HG03066 (cell line): Measurements from ENCODE around the gene MBTD1.
A peak's percentile ranks its signal among the peaks of the same experiment; 100 is the strongest.
"Not testable (repeated sequence)": the region's sequence is repeated elsewhere in the genome, so short reads cannot be mapped to it uniquely, and the experiment has no call there.

ENCODE experiments used
- ATAC-seq: cut with Tn5 transposase; IDR thresholded peaks from one replicate; pipeline ENCODE4 v1.9.1; 2021; ENCODE audit warnings: low read depth; ENCODE audit not compliant: unreplicated experiment

Gene MBTD1

DNA sequence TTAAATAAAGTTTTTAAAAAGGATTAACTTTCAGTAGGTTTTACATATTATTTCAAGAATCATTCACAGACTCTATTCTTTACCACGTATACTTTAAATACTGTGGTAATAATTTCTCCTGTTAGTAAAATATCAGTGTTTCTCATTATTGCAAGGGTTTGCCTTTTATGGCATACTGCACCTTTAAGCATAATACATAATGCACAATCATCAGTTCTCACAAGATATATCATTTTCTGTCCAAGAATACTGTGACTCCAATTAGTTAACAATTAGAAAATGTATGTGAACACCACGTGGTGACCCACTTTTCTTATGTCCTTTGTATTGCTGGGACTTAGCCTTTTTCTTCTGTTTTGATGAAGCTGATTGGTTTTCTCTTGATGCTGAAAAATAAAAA, 68.0 kb downstream of the MBTD1 start:
- ATAC-seq = no peak

DNA sequence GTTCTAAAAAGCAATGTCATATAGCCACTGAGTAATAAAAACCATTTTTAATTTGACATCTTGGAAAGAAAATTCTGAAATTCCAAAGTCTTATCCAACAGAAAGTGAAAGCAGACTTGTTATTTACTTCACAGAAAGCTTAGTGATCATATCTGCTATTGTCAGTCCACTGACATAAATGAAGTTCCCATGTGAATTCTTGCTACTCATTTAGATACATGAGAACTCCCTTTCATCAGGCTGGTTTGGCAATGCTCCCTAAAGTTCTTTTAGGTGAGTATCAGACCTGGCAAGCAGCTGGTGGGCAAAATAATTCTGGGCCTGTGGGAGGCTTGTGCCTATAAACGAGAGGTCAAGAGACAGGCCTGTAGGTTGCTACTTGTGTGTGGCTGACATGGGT, 70.2 kb downstream of the MBTD1 start:
- no peak for ATAC-seq

DNA sequence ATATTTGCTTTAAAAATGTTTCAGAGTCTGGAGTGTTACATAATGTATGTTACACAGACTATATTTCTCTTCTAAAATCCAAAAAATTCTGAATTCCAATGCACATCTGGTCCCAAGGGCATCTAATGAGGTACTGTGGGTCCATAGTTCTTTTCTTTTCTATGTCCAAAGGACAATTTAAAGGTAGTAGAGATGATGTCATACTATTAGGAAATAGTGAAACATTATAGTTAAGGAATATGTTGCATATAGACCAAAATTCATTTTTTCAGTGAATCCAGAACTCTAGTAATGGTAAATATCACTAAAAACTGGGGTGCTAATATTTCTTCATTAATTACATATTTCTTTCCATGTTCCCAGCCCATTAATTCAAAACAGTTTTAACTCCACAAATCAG, 70.7 kb downstream of the MBTD1 start:
- ATAC-seq = no peak

DNA sequence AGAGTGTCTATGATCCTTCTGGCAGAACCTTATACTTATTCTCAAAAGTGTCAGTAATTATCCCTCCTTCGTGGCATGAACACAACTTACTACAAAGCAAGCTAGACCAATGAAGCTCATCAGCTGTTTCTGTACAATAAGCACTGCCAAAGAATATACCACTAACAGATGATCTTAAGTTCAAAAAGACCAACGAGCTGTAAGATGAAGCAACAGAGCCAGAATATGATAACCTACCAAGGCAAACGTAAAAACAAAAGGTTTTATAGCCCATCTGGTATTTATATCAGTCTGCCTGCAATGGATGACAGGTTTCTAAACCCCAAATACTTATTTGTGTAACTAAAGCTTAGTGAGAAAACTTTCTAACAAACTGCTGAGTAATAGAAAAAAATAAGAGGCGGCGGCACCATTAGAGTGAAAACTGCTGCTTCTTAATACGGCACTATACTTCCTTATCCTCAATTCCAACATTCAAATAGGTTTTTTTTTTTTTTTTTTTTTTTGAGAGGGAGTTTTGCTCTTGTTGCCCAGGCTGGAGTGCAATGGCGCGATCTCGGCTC, 71.5 kb downstream of the MBTD1 start:
- no peak for ATAC-seq

DNA sequence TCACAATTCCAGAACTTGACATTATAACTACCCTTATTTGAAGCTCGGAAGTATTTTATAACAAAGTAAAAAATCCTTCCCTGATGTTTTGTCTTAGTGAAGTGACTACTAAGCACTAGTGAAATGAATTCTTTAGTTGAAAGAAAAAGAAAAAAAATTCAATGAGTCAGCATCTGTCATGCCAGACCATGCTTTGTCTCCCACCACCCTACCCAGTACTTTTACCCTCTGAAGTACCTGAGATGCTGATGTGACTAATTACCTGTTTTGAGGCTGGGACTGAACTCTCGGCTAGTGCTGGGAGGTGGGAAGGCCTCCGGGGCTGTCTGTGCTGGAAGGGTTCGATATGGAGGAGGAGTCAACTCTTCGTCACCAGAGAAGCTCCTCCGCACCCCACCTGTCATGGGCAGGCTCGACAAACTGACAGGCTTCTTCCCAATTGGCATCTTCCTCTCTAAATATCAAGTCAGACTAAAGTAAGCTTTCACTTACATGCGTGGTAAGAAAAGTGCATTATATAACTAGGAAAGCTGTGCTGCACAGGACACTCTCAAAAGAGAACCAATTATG, 74.0 kb downstream of the MBTD1 start:
- no peak for ATAC-seq

DNA sequence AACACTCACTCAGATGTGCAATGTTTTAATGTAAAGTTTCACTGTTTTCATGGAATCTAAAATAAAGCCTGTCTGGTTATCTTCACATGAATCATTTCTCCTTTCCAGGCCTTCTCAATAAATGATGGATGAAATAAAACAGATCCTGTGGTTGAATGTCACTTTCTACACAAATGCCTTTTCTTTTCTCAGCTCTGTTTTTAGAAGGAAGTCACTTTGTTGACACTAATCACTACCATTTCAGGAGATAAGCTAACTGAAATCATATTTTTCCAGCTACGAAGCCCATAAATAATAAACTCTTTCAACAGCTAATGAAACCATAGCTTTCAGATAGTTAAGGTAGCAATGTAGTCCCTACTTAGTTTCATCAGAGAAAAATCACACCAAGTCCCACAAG, 75.7 kb downstream of the MBTD1 start:
- ATAC-seq = no peak

DNA sequence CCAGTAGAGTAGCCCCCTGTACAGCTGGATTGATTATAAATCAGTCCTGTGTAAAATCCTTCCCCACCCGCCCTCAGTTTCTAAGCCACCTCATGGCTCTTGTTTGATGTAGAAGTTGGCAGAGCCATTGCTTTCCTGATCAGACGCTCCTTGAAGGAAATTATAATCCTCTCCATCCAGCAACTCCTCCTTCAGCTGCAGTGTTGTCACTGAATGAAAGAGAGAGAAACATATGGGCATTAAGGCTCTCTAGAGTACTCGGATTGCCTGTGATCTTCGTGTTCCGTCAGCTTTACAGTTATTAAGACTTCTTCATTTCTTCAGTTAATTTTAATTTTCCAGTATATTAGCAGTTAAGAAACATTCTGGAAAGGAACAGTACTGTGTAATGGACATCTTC, 79.4 kb downstream of the MBTD1 start:
- no peak for ATAC-seq

DNA sequence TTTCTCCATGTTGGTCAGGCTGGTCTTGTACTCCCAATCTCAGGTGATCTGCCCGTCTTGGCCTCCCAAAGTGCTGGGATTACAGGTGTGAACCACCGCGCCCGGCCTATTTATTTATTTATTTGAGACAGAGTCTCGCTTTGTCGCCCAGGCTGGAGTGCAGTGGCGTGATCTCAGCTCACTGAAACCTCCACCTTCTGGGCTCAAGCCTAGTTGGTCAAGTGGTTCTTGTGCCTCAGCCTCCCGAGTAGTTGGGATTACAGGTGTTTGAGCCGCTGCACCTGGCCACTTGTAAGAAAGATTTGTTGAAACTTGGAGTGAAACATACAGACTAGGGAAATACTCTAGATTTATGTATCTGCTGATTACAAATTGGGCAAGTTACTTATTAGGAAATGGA, 87.8 kb downstream of the MBTD1 start:
- not testable (repeated sequence) for ATAC-seq

DNA sequence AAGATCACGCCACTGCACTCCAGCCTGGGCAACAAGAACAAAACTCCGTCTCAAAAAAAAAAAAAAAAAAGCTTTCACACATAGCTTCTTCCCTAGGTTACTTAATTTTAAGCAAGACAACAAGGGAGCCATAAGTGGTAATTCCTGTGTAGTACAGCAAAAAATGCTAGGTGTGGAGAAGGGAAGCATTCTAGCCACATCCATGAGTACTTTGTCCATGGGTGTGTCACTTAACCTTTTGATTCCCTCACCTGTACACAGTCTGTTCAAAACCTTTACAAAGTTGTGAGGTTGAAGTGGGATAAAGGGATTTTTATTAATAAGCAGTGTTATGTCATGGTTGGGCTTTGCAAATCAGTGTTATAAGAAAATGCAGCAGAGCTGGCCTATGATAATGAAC, 89.1 kb downstream of the MBTD1 start:
- no peak for ATAC-seq

DNA sequence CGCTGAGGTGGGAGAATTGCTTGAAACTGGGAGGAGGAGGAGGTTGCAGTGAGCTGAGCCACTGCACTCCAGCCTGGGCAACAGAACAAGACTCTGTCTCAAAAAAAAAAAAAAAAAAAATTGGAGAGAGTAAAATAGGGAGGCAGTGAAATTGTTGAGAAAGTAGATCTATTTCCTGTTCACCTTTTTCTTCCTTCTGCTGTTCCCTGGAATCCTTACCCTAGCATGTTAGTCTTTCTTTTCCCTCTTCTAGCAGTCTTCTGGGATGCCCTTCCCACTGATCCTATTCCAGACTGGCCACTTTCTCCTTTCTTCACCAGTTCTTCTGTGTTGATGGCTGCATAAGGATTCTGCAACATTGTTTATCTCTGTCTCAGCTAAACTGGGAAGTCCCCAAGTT, 90.5 kb downstream of the MBTD1 start:
- no peak for ATAC-seq

DNA sequence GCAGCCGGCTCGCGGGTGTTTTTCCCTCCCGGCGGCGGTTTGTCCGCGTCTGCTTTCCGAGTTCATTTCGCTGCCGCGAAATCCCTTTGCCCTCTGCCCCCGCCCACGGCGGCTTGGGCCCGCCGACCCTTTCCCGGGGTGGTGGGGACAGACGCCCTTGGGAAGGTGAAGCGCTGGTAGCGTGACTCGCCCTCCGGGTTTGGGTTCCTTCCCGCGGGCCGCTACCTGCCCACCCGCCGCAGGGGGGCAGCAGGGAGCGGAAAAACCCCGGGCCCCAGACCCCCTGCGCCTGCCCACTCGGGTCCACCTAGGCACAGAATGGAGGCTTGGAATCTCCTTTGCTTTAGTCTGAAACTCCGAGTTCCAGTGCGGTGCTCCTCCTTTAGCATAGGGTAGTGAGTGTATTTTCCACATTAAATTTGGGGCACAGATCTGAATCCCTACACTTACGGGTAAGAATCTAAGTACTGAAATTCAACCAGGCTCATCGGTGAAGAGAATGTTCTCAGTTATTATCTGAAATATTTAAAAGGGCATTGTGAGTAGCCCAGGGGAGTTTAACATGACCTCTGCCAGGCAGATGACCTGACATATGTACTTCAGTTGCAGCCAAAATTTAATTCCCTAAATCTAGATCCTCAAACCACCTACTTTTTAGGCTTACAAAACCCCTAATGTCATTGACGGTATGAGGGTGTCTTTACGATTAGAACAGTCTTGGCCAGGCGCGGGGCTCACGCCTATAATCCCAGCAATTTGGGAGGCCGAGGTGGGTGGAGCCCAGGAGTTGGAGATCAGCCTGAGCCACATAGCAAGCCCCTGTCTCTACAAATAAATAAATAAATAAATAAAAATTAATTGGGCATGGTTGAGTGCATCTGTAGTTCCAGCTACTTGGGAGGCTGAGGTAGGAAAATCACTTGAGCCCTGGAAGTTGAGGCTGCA, 92.6 kb downstream of the MBTD1 start:
- ATAC-seq = peak; percentile 47

DNA sequence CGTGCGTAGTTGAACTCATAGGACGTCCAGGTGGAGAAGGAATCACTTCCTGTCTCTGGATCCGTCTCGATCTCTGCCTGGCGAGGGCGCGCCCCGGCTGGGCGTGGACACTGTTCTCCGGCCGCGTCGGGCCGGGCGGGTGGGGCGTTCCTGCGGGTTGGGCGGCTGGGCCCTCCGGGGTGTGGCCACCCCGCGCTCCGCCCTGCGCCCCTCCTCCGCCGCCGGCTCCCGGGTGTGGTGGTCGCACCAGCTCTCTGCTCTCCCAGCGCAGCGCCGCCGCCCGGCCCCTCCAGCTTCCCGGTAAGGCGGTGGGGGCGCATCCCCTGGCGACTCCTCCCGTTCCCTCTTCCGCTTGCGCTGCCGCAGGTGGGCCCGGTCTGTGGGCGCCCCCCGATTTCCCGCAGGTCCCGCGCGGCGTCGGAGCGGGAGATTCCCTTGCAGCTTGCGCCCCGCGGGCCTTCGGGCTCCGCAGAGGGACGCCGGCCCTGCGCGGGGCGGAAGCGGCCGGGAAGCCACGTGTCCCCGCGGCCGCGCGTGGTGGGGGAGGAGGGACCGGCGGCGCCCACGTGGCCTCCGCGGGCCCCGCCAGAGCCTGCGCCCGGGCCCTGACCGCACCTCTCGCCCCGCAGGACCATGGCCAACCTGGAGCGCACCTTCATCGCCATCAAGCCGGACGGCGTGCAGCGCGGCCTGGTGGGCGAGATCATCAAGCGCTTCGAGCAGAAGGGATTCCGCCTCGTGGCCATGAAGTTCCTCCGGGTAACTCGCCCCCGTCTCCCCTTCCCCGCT, 93.5 kb downstream of the MBTD1 start, which contains the start of gene NME2:
NME2 (plus strand) TSS at position 214 of the 789 bp plus-strand sequence; CDS start at position 634, 420 bp downstream.
- ATAC-seq = peak; percentile 78

DNA sequence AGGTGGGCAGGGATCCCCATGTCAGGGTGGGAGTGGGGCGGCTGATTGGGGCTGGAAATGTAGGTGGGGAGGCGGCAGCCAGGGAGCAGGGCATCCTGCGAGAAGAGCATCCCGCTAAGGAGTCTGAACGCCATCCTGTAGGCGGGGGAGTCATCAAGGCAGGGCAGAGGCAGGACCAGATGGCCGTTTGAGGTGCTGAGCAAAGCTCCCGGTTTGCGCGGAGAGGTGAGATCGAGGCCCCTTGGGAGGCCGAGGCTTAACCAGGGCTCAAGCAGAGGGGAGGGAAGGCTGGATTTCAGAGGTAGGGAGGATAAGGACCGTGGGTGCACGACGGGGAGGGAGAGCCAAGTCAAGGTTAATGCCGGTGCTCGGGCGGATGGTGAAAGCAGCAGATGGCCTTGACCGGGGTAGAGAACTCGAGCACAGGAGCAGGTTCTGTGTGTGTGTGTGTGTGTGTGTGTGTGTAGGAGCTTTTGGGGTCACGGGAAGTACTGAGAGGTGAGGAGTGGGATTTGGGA, 94.1 kb downstream of the MBTD1 start:
- peak; percentile 2 for ATAC-seq

DNA sequence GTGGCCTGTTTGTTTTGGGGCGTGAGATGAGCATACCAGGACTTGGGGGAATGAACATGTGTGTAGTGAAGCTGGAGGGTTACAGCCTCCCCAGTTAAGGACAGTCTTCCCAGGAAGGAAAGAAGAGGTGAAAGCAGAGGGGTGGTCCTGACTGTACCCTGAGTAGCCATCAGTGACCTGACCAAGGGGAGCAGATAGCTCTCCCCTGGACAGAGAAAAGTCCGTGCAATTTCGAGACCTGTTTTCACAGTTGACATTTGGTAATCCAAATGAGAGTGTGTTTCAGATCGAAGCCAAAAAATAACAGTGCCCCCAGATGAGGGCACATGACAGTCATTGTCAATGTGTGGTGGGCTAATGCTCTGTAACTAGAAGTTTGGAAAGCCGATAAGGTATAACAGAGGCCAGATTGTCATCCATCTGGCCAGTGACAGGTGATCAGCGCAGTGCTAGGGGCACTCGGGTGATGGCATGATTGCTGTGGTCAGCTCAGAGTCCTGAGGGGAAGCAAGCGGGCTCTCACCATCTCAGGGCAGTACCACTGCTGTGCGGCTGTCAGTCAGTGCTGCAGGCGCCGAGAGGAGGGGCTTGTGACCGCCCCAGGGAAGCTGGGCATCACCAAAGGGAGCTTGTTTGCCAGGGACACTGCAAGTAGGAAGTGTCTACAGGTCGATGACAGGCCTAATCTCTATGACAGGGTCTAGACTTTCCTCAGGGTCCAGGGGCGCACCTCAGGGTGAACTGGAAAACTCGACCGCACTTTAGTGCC, 94.8 kb downstream of the MBTD1 start:
- no peak for ATAC-seq

DNA sequence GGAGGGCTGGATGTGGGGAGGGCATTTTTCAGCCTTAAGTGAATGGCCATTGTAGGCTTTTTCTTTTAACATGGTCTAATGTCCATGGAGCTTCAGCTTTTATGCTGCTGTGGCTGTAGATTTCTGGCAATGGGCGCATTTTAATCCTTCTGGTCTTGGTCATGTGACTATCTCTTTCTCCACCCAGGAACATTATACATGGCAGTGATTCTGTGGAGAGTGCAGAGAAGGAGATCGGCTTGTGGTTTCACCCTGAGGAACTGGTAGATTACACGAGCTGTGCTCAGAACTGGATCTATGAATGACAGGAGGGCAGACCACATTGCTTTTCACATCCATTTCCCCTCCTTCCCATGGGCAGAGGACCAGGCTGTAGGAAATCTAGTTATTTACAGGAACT, 98.3 kb downstream of the MBTD1 start:
- ATAC-seq = no peak

DNA sequence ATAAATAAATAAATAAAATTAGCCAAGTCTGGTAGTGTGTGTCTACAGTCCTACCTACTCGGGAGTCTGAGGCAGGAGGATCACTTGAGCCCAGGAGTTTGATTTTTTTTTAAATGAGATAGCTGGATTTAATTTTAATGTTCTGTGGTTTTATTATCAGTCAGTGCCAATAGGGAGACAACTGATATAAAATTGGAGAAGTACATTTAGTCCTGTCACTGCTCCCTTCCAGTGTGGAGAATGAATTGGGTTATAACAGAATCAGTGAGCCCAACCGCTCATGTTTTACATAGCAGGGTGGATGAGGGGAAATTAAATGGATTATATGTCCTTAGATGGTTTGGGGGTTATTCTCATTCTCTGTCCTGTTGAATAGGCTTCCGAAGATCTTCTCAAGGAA, 100.2 kb downstream of the MBTD1 start:
- ATAC-seq = no peak

DNA sequence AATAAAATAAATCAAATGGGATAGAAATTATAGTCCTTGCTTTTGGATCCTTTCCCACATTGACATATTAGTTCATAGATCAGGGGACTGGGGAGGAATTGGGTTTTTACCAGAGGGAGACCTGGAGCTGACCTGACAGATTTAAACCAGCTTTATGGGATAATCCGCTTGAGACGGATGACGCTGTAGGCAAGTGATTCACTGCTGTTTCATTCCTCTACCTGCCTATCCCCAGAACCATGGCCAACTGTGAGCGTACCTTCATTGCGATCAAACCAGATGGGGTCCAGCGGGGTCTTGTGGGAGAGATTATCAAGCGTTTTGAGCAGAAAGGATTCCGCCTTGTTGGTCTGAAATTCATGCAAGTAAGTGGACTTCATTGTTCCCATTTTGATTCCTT, 104.4 kb downstream of the MBTD1 start:
- ATAC-seq = no peak

DNA sequence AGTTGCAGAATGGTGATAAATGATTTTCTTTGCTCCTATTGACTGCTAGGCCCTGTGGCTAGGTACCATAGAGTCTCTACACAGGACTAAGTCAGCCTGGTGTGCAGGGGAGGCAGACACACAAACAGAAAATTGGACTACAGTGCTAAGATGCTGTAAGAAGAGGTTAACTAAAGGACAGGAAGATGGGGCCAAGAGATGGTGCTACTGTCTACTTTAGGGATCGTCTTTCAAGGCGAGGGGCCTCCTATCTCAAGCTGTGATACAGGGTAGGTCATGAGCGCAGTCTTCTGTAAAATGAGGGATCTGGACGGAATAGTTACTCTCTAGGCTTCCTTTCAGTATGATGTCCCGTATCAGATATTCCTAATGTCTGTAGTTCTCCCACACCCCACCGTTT, 105.7 kb downstream of the MBTD1 start:
- no peak for ATAC-seq

DNA sequence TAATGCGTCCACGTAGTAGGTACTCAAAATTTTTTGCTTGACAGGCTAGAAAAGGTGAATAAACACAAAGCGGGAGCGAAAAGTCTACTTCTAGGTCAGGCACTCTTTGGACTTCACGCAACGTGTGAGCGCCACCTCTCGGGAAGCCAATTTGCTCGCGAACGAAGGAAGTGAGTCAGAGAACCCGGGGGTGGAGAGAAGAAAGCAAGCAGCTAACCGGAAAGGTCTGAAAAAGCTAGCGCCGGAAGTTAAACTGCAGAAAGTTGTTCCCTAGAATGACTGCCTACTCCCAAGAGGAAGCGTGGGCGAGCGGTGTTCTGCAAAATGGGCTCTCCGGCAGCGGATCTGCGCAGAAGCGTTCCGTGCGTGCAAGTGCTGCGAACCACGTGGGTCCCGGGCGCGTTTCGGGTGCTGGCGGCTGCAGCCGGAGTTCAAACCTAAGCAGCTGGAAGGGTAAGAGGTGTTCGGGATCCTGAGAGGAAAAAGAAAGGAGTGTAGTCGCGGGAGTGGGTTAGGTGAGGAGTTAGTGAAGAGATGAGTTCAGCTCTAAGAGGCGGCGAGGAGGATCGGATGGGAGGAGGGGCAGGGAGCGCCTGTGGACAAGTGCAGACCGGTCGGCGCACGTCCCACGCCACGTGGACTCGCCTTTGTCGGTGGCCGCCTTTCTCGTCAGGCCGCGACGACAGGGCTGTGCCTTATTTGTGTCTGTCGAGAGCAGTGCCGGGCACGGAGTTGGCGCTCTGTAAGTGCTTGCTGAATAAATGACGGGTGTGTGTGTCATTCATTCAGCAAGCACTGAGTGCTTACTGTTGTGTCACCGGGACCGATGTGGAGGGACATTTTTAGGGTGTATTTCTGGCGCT, 106.4 kb downstream of the MBTD1 start, which contains the start of gene NME1:
NME1 (plus strand) TSS at position 350 of the 863 bp plus-strand sequence. CDS start 2,096 bp downstream, outside the sequence.
- peak; percentile 91 for ATAC-seq
